ENCODE results near the gene FRMD4A. TPM values are rescaled to one million over a fixed set of nuclear protein-coding genes. Genes with fewer than 3 reads are reported as not detected.

FRMD4A gene
- total RNA-seq, 1 donor from 2014 or later: 16.1 TPM

GRCh38 chr10:13989616-13990015 lies 341.1 kb downstream of the FRMD4A start:
- no peak for DNase-seq (ENCODE audit: low spot score)

GRCh38 chr10:13987446-13987845 lies 343.3 kb downstream of the FRMD4A start:
- no peak for DNase-seq (ENCODE audit: low spot score)

GRCh38 chr10:13984647-13985155 lies 346.0 kb downstream of the FRMD4A start:
- no peak for DNase-seq (ENCODE audit: low spot score)

- no peak for DNase-seq (ENCODE audit: low spot score)
Observed at GRCh38 chr10:13983035-13983434, 347.7 kb downstream of the FRMD4A start.

GRCh38 chr10:13978533-13979115 lies 352.1 kb downstream of the FRMD4A start:
- peak; percentile 84 for DNase-seq (ENCODE audit: low spot score)

- no peak for DNase-seq (ENCODE audit: low spot score)
Observed at GRCh38 chr10:13977861-13978532, 352.7 kb downstream of the FRMD4A start.

- peak; percentile 87 for DNase-seq (ENCODE audit: low spot score)
Observed at GRCh38 chr10:13973742-13974141, 357.0 kb downstream of the FRMD4A start.

GRCh38 chr10:13972609-13973008 lies 358.1 kb downstream of the FRMD4A start:
- no peak for DNase-seq (ENCODE audit: low spot score)

- DNase-seq (ENCODE audit: low spot score): peak; percentile 83
Observed at GRCh38 chr10:13971601-13972475, 358.9 kb downstream of the FRMD4A start.

- DNase-seq (ENCODE audit: low spot score): no peak
Observed at GRCh38 chr10:13970957-13971353, 359.8 kb downstream of the FRMD4A start.

- no peak for DNase-seq (ENCODE audit: low spot score)
Observed at GRCh38 chr10:13970236-13970956, 360.3 kb downstream of the FRMD4A start.

GRCh38 chr10:13969792-13970140 lies 361.0 kb downstream of the FRMD4A start:
- no peak for DNase-seq (ENCODE audit: low spot score)

GRCh38 chr10:13969118-13969791 lies 361.5 kb downstream of the FRMD4A start:
- no peak for DNase-seq (ENCODE audit: low spot score)

GRCh38 chr10:13961853-13962252 lies 368.9 kb downstream of the FRMD4A start:
- DNase-seq (ENCODE audit: low spot score): no peak

GRCh38 chr10:13961097-13961496 lies 369.6 kb downstream of the FRMD4A start:
- no peak for DNase-seq (ENCODE audit: low spot score)

- no peak for DNase-seq (ENCODE audit: low spot score)
Observed at GRCh38 chr10:13960603-13961002, 370.1 kb downstream of the FRMD4A start.

- no peak for DNase-seq (ENCODE audit: low spot score)
Observed at GRCh38 chr10:13959443-13960359, 371.0 kb downstream of the FRMD4A start.

- DNase-seq (ENCODE audit: low spot score): no peak
Observed at GRCh38 chr10:13957856-13958255, 372.9 kb downstream of the FRMD4A start.

- DNase-seq (ENCODE audit: low spot score): no peak
Observed at GRCh38 chr10:13956826-13957225, 373.9 kb downstream of the FRMD4A start.

Data from umbilical cord (tissue), 2 donors.